HG03039 (cell line): ENCODE data around the gene UPF2.

Source experiments
- ATAC-seq: cut with Tn5 transposase; IDR thresholded peaks from one replicate; pipeline ENCODE4 v1.9.1; 2021; ENCODE audit warnings: mild to moderate bottlenecking, moderate library complexity; ENCODE audit not compliant: unreplicated experiment

UPF2 gene

DNA sequence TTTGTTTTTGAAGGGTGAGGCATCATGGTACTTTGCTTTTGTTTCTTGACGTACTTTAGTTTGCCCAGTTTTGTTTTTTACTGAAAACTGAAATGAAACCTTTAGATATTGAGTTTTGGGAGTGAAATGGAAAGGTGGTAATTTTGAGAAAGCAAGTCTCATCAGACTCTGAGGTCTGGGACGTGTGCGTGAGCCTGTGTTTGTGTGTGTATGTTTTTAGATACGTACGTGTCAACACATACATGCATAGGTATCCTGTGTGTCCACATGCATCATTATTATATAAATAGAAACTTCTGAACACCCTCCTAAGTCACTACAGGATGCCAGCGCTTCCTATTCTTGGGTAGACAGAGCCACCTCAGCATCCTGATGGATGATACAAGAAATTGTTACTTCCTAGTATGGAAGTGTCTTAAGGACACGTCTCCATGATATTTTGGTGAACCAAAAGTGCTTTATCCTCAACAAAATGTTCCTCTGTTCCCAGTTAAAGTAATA is 171.7 kb downstream of the UPF2 start:
- no peak for ATAC-seq

GRCh38 chr10:11870461-11870780 is 172.2 kb downstream of the UPF2 start:
- ATAC-seq: no peak
